Right lobe of liver (tissue), 6 donors: ENCODE measurements around the gene ALKBH6. TPM values are rescaled to one million over a fixed set of nuclear protein-coding genes. Genes with fewer than 3 reads are reported as not detected.
"Not testable (repeated sequence)": the region's sequence is repeated elsewhere in the genome, so short reads cannot be mapped to it uniquely, and the experiment has no call there.

Experiments used
- ATAC-seq, 4 donors: fragments of 200-7000 bp; cut with Tn5 transposase; one replicate each; pipeline ENCODE4 v1.9.1; 2020; ENCODE audit warnings: mild to moderate bottlenecking in 4 of 4, moderate library complexity in 4 of 4
- DNase-seq, 3 donors: peaks; one replicate each; pipeline ENCODE4 v3.0.0-alpha.2; 2020
- H3K27ac ChIP-seq, 3 donors: fragments of 200-600 bp; one replicate each; pipeline ENCODE4 v1.8.0; 2022
- H3K27me3 ChIP-seq, 2 donors: fragments of 200-600 bp; one replicate each; pipeline ENCODE4 v1.8.0; 2022
- H3K36me3 ChIP-seq, 4 donors: fragments of 200-600 bp; sonication (generic) in 1 of 4; one replicate each; pipeline versions ENCODE4 v1.5.1 to v1.8.0; 2017 to 2022; ENCODE audit warnings: control low read depth in 1 of 4
- H3K4me1 ChIP-seq, 4 donors: fragments of 200-600 bp; sonication (generic) in 1 of 4; one replicate each; pipeline versions ENCODE4 v1.5.1 to v1.8.0; 2017 to 2022; ENCODE audit warnings: control low read depth in 1 of 4
- H3K4me3 ChIP-seq, 3 donors: fragments of 200-600 bp; one replicate each; pipeline ENCODE4 v1.8.0; 2022
- H3K9me3 ChIP-seq, 4 donors: fragments of 200-600 bp; sonication (generic) in 1 of 4; one replicate each; pipeline versions ENCODE4 v1.5.1 to v1.8.0; 2017 to 2022; ENCODE audit warnings: control low read depth in 1 of 4
- POLR2A ChIP-seq: fragments of 450-650 bp; IDR thresholded peaks from one replicate; pipeline ENCODE4 v1.6.1; 2017; ENCODE audit warnings: antibody characterized with exemption, mild to moderate bottlenecking
- WGBS: methylation state at CpG from one replicate; pipeline ENCODE4 v1.1.6; 2018; ENCODE audit warnings: low coverage, low lambda C conversion rate; ENCODE audit not compliant: insufficient coverage; ENCODE audit errors: missing lambda C conversion rate; 5-methylcytosine and 5-hydroxymethylcytosine counted together
- intact Hi-C, 2 donors: fragments of 100-400 bp; cut with DNase I; formaldehyde crosslinking; loops; one replicate each; pipeline versions ENCODE4 v1.11.2 to v1.14.1; 2022
- total RNA-seq, 6 experiments: library from RNA; depleted of rRNA in 2 of 6; stranded (reverse); fragments of >200 nt in 2 of 6; fragmentation: NEBNext Ultra II Directional in 3 of 6; extraction: Animal tissue kit (Norgen Biotek cat#: 25700) in 3 of 6; gene quantifications; one replicate each; pipeline versions ENCODE4 v1.1.0 to v1.2.4, GENCODE V29; 2016 to 2023
- TF ChIP-seq, protein P1 (sequence below), 4 donors: fragments of 200-600 bp in 3 of 4; fragments of 450-650 bp in 1 of 4; IDR thresholded peaks; one replicate each; pipeline versions ENCODE4 v1.5.1 to v1.8.0; 2016 to 2022; ENCODE audit warnings: antibody characterized with exemption in 4 of 4, mild to moderate bottlenecking in 2 of 4
- donor health status: DM: no; HTN: yes; CAD: no.
- donor health status: DM: no; HTN: no; CAD: no.
- donor health status: DM: no; HTN: no; CAD: no.
- donor health status: DM: no; HTN: yes; CAD: no.
- donor health status: DM: no; HTN: yes; CAD: no.

ALKBH6 gene
- total RNA-seq, 6 experiments from 2014 or later: 9.7 to 31.2 (median 11.5) TPM

DNA sequence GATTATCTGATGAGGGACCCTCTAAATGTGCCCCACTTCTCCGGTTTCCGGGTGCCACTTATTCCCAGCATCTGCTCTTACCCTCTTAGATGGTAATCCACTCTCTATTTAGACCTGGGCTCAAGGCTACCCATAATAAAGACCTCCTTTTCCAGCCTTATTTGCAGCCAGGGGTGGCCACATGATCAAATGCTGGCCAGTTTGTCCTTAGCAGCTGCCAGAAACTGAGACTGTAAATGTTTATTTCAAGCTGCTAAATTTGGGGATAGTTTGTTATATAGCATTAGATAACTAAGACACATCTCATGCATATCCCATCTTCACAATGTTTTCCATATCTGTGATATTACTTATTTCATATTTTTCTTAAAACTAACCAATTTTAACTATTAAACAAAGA is 29.9 kb upstream of the ALKBH6 start:
- H3K27ac ChIP-seq: no peak overlapping the region
- WGBS: 82% methylated on average over 2 of the region's 2 CpGs
- no peak overlapping the region for H3K4me3 ChIP-seq
- H3K27me3 ChIP-seq: no peaks in the 10 kb centered on the region
- H3K4me1 ChIP-seq: no peaks in the 10 kb centered on the region
- H3K9me3 ChIP-seq: no peaks in the 10 kb centered on the region
- intact Hi-C loops: no loop called here
- DNase-seq (no peak), ATAC-seq (no peak)
- H3K36me3 ChIP-seq: no peaks in the 10 kb centered on the region
- TF ChIP-seq, protein P1, sequence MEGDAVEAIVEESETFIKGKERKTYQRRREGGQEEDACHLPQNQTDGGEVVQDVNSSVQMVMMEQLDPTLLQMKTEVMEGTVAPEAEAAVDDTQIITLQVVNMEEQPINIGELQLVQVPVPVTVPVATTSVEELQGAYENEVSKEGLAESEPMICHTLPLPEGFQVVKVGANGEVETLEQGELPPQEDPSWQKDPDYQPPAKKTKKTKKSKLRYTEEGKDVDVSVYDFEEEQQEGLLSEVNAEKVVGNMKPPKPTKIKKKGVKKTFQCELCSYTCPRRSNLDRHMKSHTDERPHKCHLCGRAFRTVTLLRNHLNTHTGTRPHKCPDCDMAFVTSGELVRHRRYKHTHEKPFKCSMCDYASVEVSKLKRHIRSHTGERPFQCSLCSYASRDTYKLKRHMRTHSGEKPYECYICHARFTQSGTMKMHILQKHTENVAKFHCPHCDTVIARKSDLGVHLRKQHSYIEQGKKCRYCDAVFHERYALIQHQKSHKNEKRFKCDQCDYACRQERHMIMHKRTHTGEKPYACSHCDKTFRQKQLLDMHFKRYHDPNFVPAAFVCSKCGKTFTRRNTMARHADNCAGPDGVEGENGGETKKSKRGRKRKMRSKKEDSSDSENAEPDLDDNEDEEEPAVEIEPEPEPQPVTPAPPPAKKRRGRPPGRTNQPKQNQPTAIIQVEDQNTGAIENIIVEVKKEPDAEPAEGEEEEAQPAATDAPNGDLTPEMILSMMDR (IDR thresholded peaks at IDR 0.05): no peak
- TF ChIP-seq POLR2A: no peak

DNA sequence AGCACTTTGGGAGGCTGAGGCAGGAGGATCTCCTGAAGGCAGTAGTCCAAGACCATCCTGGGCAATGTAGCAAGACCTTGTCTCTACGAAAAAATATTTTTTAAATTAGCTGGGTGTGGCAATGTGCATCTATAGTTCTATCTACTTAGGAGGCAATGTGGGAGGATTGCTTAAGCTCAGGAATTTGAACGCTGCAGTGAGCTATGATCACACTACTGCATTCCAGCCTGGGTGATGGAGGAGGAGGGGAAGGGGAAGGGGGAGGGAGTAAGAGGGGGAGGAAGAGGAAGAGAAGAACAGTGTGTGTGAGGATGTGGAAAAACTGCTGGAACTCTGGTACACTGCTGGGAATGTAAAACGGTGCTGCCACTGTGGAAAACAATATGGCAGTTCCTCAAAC is 27.8 kb upstream of the ALKBH6 start:
- DNase-seq (no peak), ATAC-seq (peak in 1 of 4 donors; percentile 69)
- Histone ChIP-seq H3K4me3 (no peak overlapping the region), H3K4me1 (no peaks in the 10 kb centered on the region), H3K36me3 (no peaks in the 10 kb centered on the region), H3K27me3 (no peaks in the 10 kb centered on the region), H3K27ac (no peak overlapping the region), H3K9me3 (no peaks in the 10 kb centered on the region)
- TF ChIP-seq, protein P1 (IDR thresholded peaks at IDR 0.05): no peak
- TF ChIP-seq POLR2A: no peak
- intact Hi-C loops: no loop called here
- WGBS: 35% methylated on average over 3 of the region's 3 CpGs

DNA sequence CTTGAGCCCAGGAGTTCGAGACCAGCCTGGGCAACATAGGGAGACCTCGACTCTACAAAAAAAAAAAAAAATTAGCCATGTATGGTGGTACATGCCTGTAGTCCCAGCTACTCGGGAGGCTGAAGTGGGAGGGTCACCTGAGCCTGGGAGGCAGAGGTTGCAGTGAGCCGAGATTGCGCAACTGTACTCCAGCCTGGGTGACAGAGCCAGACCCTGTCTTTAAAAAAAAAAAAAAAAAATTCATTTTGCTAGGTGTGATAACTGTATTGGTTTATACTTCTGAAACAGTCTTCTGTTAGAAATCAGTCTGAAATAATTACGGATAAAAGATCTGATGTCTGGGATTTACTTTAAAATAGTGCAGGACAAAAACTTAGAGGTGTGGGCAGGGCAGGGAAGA is 27.1 kb upstream of the ALKBH6 start:
- H3K4me1 ChIP-seq, H3K27ac ChIP-seq, intact Hi-C loops, DNase-seq, H3K36me3 ChIP-seq, H3K9me3 ChIP-seq, H3K4me3 ChIP-seq, H3K27me3 ChIP-seq, ATAC-seq: not testable (repeated sequence)
- 77% methylated on average over 6 of the region's 6 CpGs for WGBS

DNA sequence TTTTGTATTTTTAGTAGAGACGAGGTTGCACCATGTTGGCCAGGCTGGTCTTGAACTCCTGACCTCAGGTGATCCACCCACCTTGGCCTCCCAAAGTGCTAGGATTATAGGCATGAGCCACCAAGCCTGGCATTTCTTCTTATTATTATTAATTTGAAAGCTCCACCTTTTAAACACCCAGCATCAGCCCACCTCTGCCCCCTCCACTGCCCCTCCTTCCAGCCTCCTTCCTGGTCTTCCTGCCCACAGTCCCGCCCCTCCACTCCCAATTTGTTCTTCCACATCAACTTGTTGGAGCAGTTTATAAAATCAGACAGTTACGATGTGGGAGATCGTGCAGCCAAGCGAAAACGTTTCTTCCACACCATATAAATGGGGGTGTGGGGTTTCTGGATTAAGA is 26.5 kb upstream of the ALKBH6 start:
- Histone ChIP-seq H3K9me3 (no peaks in the 10 kb centered on the region), H3K27ac (no peak overlapping the region), H3K36me3 (no peaks in the 10 kb centered on the region), H3K4me1 (no peaks in the 10 kb centered on the region), H3K4me3 (no peak overlapping the region), H3K27me3 (no peaks in the 10 kb centered on the region)
- WGBS: 92% methylated on average over 5 of the region's 6 CpGs
- ATAC-seq (no peak), DNase-seq (no peak)
- intact Hi-C loops: no loop called here
- TF ChIP-seq POLR2A: no peak
- TF ChIP-seq, protein P1 (IDR thresholded peaks at IDR 0.05): no peak

DNA sequence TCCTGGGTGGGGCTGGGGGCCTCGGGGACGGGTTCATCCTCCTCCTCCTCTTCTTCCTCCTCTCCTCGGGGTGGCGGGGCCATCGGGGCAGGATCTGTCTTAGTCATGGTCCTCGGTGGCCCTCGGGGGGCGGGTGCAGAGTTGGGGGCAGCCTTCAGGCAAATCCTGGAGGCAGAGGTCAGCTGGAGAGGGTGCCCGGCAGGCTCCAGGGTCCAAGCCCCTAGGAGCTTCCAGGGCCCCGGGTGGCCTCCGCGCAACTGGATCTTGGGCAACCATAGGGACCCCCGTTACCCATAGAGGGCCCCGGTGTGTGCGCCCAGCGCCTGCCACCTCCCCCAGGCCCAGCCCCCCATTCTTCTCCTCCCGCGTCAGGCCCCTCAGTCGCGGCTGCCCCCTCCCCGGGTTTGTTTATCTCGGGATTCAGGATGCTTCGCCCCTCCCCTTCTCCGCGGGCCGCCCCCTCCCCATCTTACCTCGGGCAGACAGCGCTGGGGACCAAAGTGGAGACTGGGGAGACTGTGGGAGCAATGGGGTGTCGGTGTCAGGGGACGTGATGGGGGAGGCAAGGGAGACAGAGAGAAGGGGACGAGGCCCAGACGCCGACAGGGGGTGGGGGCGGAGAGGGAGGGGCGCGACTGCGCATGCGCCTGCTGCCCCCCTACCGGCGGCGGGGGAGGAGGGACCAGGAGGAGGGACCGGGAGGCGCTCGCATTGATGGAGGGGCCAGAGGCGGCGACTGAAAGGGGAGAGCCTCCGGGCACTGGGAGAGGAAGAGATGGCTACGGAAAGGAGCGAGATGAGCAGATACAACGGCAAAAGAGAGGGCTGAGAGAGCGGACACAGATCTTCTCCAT is 18.5 kb upstream of the ALKBH6 start, which contains the start of gene CLIP3:
TSS of gene CLIP3 (minus strand) at position 623 of the 854 bp plus-strand sequence. CDS start at position 107, 516 bp downstream.
- 1% methylated on average over 15 of the region's 51 CpGs for WGBS
- H3K27me3 ChIP-seq: no peaks in the 10 kb centered on the region
- peaks cover 0 to 8% (median 0%) of the 10 kb centered on the region in 4 donors for H3K4me1 ChIP-seq
- no peak for TF ChIP-seq POLR2A
- TF ChIP-seq, protein P1 (IDR thresholded peaks at IDR 0.05): peak in 1 of 4 donors; percentile 13
- no peaks in the 10 kb centered on the region for H3K9me3 ChIP-seq
- no peaks in the 10 kb centered on the region for H3K36me3 ChIP-seq
- intact Hi-C loops: no loop called here
- H3K27ac ChIP-seq: no peak within 1 kb of the TSS
- H3K4me3 ChIP-seq: peak within 1 kb of the TSS; percentile 6 to 21 (median 21)
- ATAC-seq: peak in 3 of 4 donors; percentile 20 to 29 (median 21)
- DNase-seq: peak in 2 of 3 donors; percentile 48 to 60
